IMR-90 (cell line): ENCODE data around the gene USP31. TPM values are rescaled to one million over a fixed set of nuclear protein-coding genes. Genes with fewer than 3 reads are reported as not detected.

ENCODE experiments used
- ATAC-seq: fragments of 200-7000 bp; cut with Tn5 transposase; 2 replicates; pipeline ENCODE4 v1.9.1; 2020; ENCODE audit warnings: low read depth, mild to moderate bottlenecking, moderate library complexity
- BruUV-seq: library from RNA; stranded (reverse); fragments of 400-500 nt; replicated peaks from 2 replicates; lab custom pipeline; 2021; lab: Mats Ljungman, UMichigan
- CTCF ChIA-PET: fragments of 300-600 bp; formaldehyde crosslinking; extraction: SDS; loops from one replicate; lab custom pipeline; 2021; ENCODE audit warnings: antibody characterized with exemption; lab: Yijun Ruan, JAX
- POLR2A ChIA-PET: fragments of 300-600 bp; sonication (Branson Sonifier 250); formaldehyde crosslinking; loops from one replicate; lab custom pipeline; 2022; ENCODE audit warnings: antibody characterized with exemption; ENCODE audit not compliant: unreplicated experiment; lab: Charles Lee
- DNase-seq: peaks from one replicate; pipeline ENCODE4 v3.0.0; 2013
- H2AFZ ChIP-seq: replicated peaks from 2 replicates; pipeline ENCODE3; 2013; ENCODE audit warnings: low read length, mild to moderate bottlenecking; ENCODE audit not compliant: poor library complexity
- H2AK5ac ChIP-seq: 2 replicates; pipeline ENCODE4 v1.6.1; 2013; ENCODE audit warnings: low read depth, low read length, inconsistent platforms
- H2AK9ac ChIP-seq: replicated peaks from 2 replicates; pipeline ENCODE3; 2013; ENCODE audit warnings: mild to moderate bottlenecking, low read depth, low read length, moderate library complexity; ENCODE audit not compliant: poor library complexity
- H2BK120ac ChIP-seq: 2 replicates; pipeline ENCODE4 v1.6.1; 2013; ENCODE audit warnings: low read depth, low read length, inconsistent platforms
- H2BK15ac ChIP-seq: 3 replicates; pipeline ENCODE4 v1.6.1; 2013; ENCODE audit warnings: low read depth, low read length, inconsistent platforms
- H2BK20ac ChIP-seq: 2 replicates; pipeline ENCODE4 v1.6.1; 2013; ENCODE audit warnings: low read depth, mild to moderate bottlenecking, inconsistent platforms, low read length, moderate library complexity
- H2BK5ac ChIP-seq: 2 replicates; pipeline ENCODE4 v1.6.1; 2013; ENCODE audit warnings: mild to moderate bottlenecking, low read depth, low read length, inconsistent platforms; ENCODE audit not compliant: poor library complexity, severe bottlenecking
- H3K14ac ChIP-seq: replicated peaks from 2 replicates; pipeline ENCODE4 v1.6.1; 2013; ENCODE audit warnings: low read depth, low read length, inconsistent platforms
- H3K18ac ChIP-seq: 2 replicates; pipeline ENCODE4 v1.6.1; 2013; ENCODE audit warnings: low read depth, low read length, control low read depth
- H3K23ac ChIP-seq: 2 replicates; pipeline ENCODE4 v1.6.1; 2013; ENCODE audit warnings: low read depth, low read length, inconsistent platforms
- H3K27ac ChIP-seq: 2 replicates; pipeline ENCODE4 v1.5.1; 2013; ENCODE audit warnings: mild to moderate bottlenecking, control low read depth, low read length; ENCODE audit not compliant: insufficient read depth
- H3K27me3 ChIP-seq: 2 replicates; pipeline ENCODE4 v1.6.1; 2013; ENCODE audit warnings: low read length; ENCODE audit not compliant: control insufficient read depth, insufficient read depth
- H3K36me3 ChIP-seq: 2 replicates; pipeline ENCODE4 v1.6.1; 2013; ENCODE audit warnings: low read length, mixed read lengths; ENCODE audit not compliant: control insufficient read depth, insufficient read depth
- H3K4ac ChIP-seq: 2 replicates; pipeline ENCODE4 v1.6.1; 2013; ENCODE audit warnings: low read depth, low read length, inconsistent platforms
- H3K4me1 ChIP-seq: 2 replicates; pipeline ENCODE4 v1.6.1; 2013; ENCODE audit warnings: low read length, mixed read lengths; ENCODE audit not compliant: control insufficient read depth, insufficient read depth
- H3K4me2 ChIP-seq: 2 replicates; pipeline ENCODE4 v1.6.1; 2013; ENCODE audit warnings: low read depth, mild to moderate bottlenecking, control low read depth, low read length, moderate library complexity
- H3K4me3 ChIP-seq: 2 replicates; pipeline ENCODE4 v1.5.1; 2013; ENCODE audit warnings: low read depth, mild to moderate bottlenecking, control low read depth, low read length, moderate library complexity; ENCODE audit not compliant: insufficient read depth
- H3K56ac ChIP-seq: 2 replicates; pipeline ENCODE4 v1.6.1; 2013; ENCODE audit warnings: low read length, inconsistent platforms; ENCODE audit not compliant: insufficient read depth; ENCODE audit errors: extremely low read depth
- H3K79me1 ChIP-seq, 2 experiments: 2 replicates each; pipeline ENCODE4 v1.6.1; 2013; ENCODE audit warnings: low read length in 2 of 2, inconsistent platforms in 1 of 2, low read depth in 1 of 2
- H3K9ac ChIP-seq: 2 replicates; pipeline ENCODE4 v1.6.1; 2013; ENCODE audit warnings: low read depth, low read length, control low read depth
- H3K9me1 ChIP-seq: 2 replicates; pipeline ENCODE4 v1.6.1; 2013; ENCODE audit warnings: low read length, inconsistent platforms; ENCODE audit not compliant: insufficient read depth
- H3K9me3 ChIP-seq: 2 replicates; pipeline ENCODE4 v1.6.1; 2013; ENCODE audit warnings: low read length; ENCODE audit not compliant: control insufficient read depth, insufficient read depth
- H4K20me1 ChIP-seq: 2 replicates; pipeline ENCODE4 v1.6.1; 2013; ENCODE audit warnings: low read length, inconsistent platforms; ENCODE audit not compliant: insufficient read depth
- H4K5ac ChIP-seq: 2 replicates; pipeline ENCODE4 v1.6.1; 2013; ENCODE audit warnings: mild to moderate bottlenecking, low read depth, low read length, control low read depth
- H4K8ac ChIP-seq, 2 experiments: 2 replicates each; pipeline ENCODE4 v1.6.1; 2013; ENCODE audit warnings: low read depth in 2 of 2, low read length in 2 of 2, control low read depth in 1 of 2, inconsistent platforms in 1 of 2
- H4K91ac ChIP-seq: 2 replicates; pipeline ENCODE4 v1.6.1; 2013; ENCODE audit warnings: low read depth, low read length, inconsistent platforms; ENCODE audit not compliant: insufficient read depth
- BHLHE40 ChIP-seq: fragments of 150-350 bp; IDR thresholded peaks from 2 replicates; pipeline ENCODE4 v1.6.1; 2016; ENCODE audit warnings: mild to moderate bottlenecking, low read depth, low read length
- CEBPB ChIP-seq: IDR thresholded peaks from 2 replicates; pipeline ENCODE4 v1.6.1; 2012; ENCODE audit warnings: low read depth, low read length, improper control_type of control experiment
- CHD1 ChIP-seq: IDR thresholded peaks from 2 replicates; pipeline ENCODE4 v1.6.1; 2012; ENCODE audit warnings: low read depth, low read length, improper control_type of control experiment
- MAZ ChIP-seq: IDR thresholded peaks from 2 replicates; pipeline ENCODE4 v1.6.1; 2012; ENCODE audit warnings: low read depth, mild to moderate bottlenecking, low read length, improper control_type of control experiment, moderate library complexity, borderline replicate concordance
- NFE2L2 ChIP-seq: fragments of 150-350 bp; IDR thresholded peaks from 2 replicates; pipeline ENCODE4 v1.6.1; 2016; ENCODE audit warnings: low read depth, mild to moderate bottlenecking, low read length
- POLR2A ChIP-seq: IDR thresholded peaks from 2 replicates; pipeline ENCODE4 v1.6.1; 2012; ENCODE audit warnings: mild to moderate bottlenecking, low read depth, low read length
- RAD21 ChIP-seq: IDR thresholded peaks from 2 replicates; pipeline ENCODE4 v1.6.1; 2012; ENCODE audit warnings: low read length, improper control_type of control experiment
- RCOR1 ChIP-seq: IDR thresholded peaks from 2 replicates; pipeline ENCODE4 v1.6.1; 2012; ENCODE audit warnings: mild to moderate bottlenecking, low read length, improper control_type of control experiment; ENCODE audit not compliant: insufficient replicate concordance
- RFX5 ChIP-seq: IDR thresholded peaks from 2 replicates; pipeline ENCODE4 v1.8.0; 2012; ENCODE audit warnings: low read depth, mild to moderate bottlenecking, low read length, moderate library complexity
- SMC3 ChIP-seq: fragments of 150-350 bp; IDR thresholded peaks from 2 replicates; pipeline ENCODE4 v1.6.1; 2016; ENCODE audit warnings: low read depth, mild to moderate bottlenecking, antibody characterized with exemption, low read length, moderate library complexity
- WGBS, 2 experiments: methylation state at CpG; one replicate each; pipeline versions ENCODE4 v1.1.5 to v1.1.7; 2013; ENCODE audit warnings: missing lambda C conversion rate in 2 of 2; ENCODE audit not compliant: insufficient read length in 1 of 2; ENCODE audit errors: extremely low coverage in 2 of 2; 5-methylcytosine and 5-hydroxymethylcytosine counted together
- dilution Hi-C: fragments of 300-500 bp; cut with HindIII; formaldehyde crosslinking; loops from one replicate; pipeline ENCODE4 v1.14.3; 2018; ENCODE audit warnings: low sequenced_read_pairs; ENCODE audit not compliant: unreplicated experiment
- in situ Hi-C: fragments of 300-500 bp; cut with MboI; formaldehyde crosslinking; loops from 3 replicates; pipeline ENCODE4 v1.14.3; 2019; ENCODE audit warnings: low sequenced_read_pairs, inconsistent platforms, mixed read lengths
- intact Hi-C: fragments of 100-400 bp; cut with micrococcal nuclease; formaldehyde crosslinking; loops from 2 replicates; pipeline ENCODE4 v1.10.0; 2022
- polyA plus RNA-seq, 3 experiments: library from polyadenylated mRNA; depleted of rRNA; stranded (reverse); fragments of >200 nt; gene quantifications; 2 replicates each; pipeline ENCODE4 v1.2.3, GENCODE V29; 2012; ENCODE audit warnings: low replicate concordance in 1 of 3
- total RNA-seq: library from RNA; depleted of rRNA; stranded (reverse); fragments of >200 nt; gene quantifications from 2 replicates; pipeline ENCODE4 v1.2.3, GENCODE V29; 2012

USP31 gene
- total and polyA plus RNA-seq, 2 of the 4 experiments (the other 2 are of a cell fraction), result 2.9 to 3.4 TPM

DNA sequence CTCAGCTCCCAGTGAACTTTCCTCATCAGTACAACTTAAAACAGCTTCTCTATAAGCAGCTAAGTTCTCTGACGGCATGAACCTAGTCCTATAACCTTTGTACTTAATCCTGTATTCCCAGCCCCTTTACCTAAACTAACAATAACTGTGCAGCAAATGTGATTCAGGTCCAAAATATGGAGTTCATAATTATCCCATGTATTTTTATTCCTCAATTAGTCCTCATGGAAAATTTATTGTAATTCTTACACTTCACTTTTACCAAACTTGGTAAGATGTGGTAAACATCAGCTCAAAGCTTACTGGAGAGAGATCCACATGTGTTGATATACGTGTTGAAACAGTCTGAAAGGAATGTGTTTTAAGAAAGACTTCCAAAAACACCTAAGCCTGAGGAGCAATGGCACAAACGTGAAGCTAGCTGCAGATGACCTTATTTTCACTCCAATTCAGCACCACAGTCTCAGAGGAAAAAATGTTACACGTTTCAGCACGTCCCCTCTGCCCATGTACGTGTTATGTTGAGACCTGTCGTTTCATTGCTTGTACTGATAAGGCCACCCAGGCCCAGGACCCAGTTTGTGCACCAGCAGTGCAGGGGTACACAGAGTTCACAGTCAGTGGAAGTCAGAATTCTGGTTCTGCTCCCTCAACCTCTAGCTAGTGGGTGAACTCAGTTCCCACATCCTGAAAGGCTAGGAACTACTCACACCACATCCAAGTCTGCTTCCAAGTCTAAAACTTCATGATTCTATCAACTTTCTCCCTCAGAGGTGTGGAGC is 7.1 kb downstream of the USP31 start:
- peak overlapping the region; percentile 5; the same call in 1 of the 2 replicates for H3K4me2 ChIP-seq
- H3K4me1 ChIP-seq, result peaks cover 5% of the 10 kb centered on the region; the same call in 1 of the 2 replicates
- no peaks in the 10 kb centered on the region for H3K36me3 ChIP-seq
- 0% methylated on average over 1 of the region's 7 CpGs; no CpG with 5 or more reads in 1 of the 2 experiments for WGBS, 2 experiments
- no peak overlapping the region for H2BK5ac ChIP-seq
- TF ChIP-seq POLR2A (no peak), RCOR1 (no peak), CEBPB (no peak), MAZ (no peak), CHD1 (no peak), SMC3 (no peak), NFE2L2 (no peak), RAD21 (no peak), RFX5 (no peak), BHLHE40 (no peak)
- intact Hi-C loops (no loop called here), dilution Hi-C loops (no loop called here), in situ Hi-C loops (no loop called here)
- no peak overlapping the region for H3K23ac ChIP-seq
- H2AK5ac ChIP-seq, result no peak overlapping the region
- no TSS peak for BruUV-seq
- no peak overlapping the region for H3K4me3 ChIP-seq
- H3K9me1 ChIP-seq, result peaks cover 7% of the 10 kb centered on the region
- H4K91ac ChIP-seq, result no peak overlapping the region
- no peak overlapping the region for H2BK120ac ChIP-seq
- no peak overlapping the region for H3K27ac ChIP-seq
- H4K5ac ChIP-seq, result no peak overlapping the region
- CTCF ChIA-PET, result interaction anchor here (0.6 kb wide), 1 partner anchor 243 kb away, joined by 3 read pairs; no protein-coding TSS in a partner anchor
- POLR2A ChIA-PET, result no interaction called here
- peak; percentile 46; the same call in 1 of the 2 replicates for ATAC-seq
- H2BK20ac ChIP-seq, result no peak overlapping the region
- H2AFZ ChIP-seq, result peak overlapping the region; percentile 4
- H3K9me3 ChIP-seq, result peaks cover under 1% of the 10 kb centered on the region; the same call in 1 of the 2 replicates
- H3K27me3 ChIP-seq, result no peaks in the 10 kb centered on the region
- no peak overlapping the region for H3K9ac ChIP-seq
- peaks cover 38 to 53% of the 10 kb centered on the region in 2 experiments for H3K79me1 ChIP-seq
- H3K18ac ChIP-seq, result no peak overlapping the region
- DNase-seq, result no peak
- no peak overlapping the region for H2BK15ac ChIP-seq
- H3K4ac ChIP-seq, result no peak overlapping the region
- no peak overlapping the region for H2AK9ac ChIP-seq
- H4K8ac ChIP-seq, result no peak overlapping the region; a peak in 1 of 4 replicates
- H3K56ac ChIP-seq, result no peak overlapping the region
- H4K20me1 ChIP-seq, result peaks cover 32% of the 10 kb centered on the region
- no peak overlapping the region for H3K14ac ChIP-seq
